HFF-Myc (cell line): Measurements from ENCODE around the gene TTC16.

ENCODE experiments used
- DNase-seq: peaks from one replicate; pipeline ENCODE4 v3.0.0-alpha.2; 2011; ENCODE audit warnings: low read depth; ENCODE audit errors: extremely low read depth
- H3K4me3 ChIP-seq: replicated peaks from 2 replicates; pipeline ENCODE4 v1.5.1; 2011; ENCODE audit warnings: low read depth, mild to moderate bottlenecking, control low read depth, low read length
- TF ChIP-seq, protein P1 (sequence below): IDR thresholded peaks from 2 replicates; pipeline ENCODE4 v1.5.1; 2012; ENCODE audit warnings: mild to moderate bottlenecking, low read depth, low read length, control low read depth; ENCODE audit errors: missing control alignments

TTC16 gene

DNA sequence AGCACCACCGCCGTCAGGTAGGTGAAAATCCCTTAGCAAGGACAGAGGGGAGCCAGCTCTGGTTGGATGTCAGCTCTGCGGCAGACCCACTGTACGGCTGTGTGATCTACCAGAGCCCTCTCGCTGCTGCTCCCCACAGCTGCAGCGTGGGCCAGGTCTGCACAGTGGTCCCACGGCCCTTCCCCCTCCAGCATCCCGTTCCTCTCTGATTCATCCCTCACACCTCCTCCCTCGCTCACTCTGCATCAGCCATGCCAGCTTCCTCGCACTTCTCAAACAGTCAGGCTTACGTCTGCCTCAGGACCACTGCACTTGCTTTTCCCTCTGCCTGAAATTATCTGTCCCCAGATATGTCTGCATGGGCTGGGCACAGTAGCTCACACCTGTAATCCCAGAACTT, 35.7 kb upstream of the TTC16 start:
- H3K4me3 ChIP-seq: no peak overlapping the region
- TF ChIP-seq, protein P1, sequence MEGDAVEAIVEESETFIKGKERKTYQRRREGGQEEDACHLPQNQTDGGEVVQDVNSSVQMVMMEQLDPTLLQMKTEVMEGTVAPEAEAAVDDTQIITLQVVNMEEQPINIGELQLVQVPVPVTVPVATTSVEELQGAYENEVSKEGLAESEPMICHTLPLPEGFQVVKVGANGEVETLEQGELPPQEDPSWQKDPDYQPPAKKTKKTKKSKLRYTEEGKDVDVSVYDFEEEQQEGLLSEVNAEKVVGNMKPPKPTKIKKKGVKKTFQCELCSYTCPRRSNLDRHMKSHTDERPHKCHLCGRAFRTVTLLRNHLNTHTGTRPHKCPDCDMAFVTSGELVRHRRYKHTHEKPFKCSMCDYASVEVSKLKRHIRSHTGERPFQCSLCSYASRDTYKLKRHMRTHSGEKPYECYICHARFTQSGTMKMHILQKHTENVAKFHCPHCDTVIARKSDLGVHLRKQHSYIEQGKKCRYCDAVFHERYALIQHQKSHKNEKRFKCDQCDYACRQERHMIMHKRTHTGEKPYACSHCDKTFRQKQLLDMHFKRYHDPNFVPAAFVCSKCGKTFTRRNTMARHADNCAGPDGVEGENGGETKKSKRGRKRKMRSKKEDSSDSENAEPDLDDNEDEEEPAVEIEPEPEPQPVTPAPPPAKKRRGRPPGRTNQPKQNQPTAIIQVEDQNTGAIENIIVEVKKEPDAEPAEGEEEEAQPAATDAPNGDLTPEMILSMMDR: no peak
- DNase-seq: no peak

DNA sequence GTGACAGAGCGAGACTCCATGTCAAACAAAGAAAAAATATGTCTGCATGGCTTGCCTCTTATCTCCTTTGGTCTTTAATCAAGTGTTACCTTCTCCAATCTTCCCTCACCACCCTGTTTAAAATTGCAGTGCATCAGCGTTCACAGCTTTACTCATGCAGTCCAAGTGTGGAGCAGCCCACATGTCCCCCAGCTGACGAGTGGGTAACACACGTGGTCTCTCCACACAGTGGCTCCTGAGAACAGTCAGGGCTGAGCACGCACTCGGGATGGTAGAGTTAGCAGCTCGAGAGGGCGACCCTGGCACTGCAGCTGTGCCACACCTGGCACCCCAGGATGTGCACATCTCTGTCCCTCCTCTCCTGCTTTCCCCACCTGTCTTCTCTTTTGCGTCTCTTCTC, 35.0 kb upstream of the TTC16 start:
- no peak overlapping the region for H3K4me3 ChIP-seq
- no peak for DNase-seq
- TF ChIP-seq, protein P1: no peak

DNA sequence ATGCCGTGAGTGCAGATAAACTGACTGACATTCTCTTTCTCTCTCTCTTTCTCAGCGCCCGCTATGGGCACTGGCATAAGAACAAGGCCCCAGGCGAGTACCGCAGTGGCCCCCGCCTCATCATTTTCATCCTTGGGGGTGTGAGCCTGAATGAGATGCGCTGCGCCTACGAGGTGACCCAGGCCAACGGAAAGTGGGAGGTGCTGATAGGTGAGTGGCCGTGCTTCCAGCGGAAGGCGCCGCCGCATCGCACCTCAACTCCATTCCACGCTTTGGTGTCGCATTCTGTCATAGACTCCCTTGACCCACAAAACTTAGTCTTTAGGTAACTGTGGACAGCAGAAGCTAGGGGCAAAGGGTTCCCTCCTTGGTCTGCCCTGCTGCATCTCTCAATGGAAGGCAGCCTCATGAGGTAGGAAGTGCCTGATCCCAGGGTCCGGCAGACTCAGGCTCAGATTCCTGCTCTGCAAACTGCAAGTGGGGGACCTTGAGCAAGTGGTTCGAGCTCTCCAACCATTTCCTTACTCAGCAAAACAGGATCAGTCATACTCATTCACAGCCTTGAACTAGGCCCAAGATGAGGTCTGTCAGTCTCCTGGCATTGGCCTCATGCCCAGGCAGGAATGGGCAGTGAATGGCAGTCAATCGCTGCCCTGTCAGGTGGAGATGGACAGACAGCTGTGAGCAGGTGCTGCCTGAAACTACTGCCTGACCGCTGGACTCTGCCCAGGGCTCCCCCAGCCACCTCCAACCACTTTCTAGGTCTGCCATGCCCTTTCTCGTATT, 33.3 kb upstream of the TTC16 start:
- no peak for DNase-seq
- H3K4me3 ChIP-seq: no peak overlapping the region
- TF ChIP-seq, protein P1: no peak

DNA sequence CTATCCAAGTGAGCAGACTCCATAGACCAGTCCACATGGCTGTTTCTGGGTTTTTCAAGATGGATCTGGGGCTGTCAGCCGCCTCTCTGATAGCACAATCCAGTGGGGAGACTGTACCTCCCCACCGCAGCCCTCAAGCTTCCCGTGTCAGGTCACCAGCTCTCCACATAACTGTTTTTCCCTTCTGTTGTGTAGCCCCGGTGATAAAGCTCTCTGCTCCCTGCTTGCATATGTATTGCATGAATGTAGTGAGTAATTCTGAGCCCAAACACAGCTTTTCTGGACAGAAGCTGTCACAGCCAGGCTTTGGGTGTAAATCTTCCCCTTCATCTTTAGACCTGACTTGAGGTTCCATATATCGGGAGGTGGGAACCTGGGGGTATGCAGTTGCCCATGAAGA, 32.2 kb upstream of the TTC16 start:
- no peak overlapping the region for H3K4me3 ChIP-seq
- TF ChIP-seq, protein P1: no peak
- DNase-seq: no peak

DNA sequence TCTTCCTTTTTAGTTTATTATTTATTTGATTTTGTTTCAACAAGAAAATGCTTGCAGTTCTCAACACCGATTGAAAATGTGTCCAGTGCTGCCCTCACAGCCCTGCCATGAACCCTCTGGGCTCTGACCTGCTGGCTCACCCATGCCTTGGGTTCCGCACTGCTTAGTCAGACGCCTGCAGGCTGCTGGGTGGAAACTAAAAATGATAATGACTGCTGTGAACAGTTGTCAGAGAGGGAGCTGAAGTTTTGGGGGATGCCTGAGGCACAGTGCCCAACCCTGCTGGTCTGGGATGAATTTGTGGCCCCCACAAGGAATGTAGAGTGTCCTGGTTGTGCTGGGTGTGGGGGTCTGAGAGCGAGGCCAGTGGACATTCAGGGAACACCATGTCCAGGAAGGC, 31.3 kb upstream of the TTC16 start:
- DNase-seq: no peak
- H3K4me3 ChIP-seq: no peak overlapping the region
- TF ChIP-seq, protein P1: no peak

DNA sequence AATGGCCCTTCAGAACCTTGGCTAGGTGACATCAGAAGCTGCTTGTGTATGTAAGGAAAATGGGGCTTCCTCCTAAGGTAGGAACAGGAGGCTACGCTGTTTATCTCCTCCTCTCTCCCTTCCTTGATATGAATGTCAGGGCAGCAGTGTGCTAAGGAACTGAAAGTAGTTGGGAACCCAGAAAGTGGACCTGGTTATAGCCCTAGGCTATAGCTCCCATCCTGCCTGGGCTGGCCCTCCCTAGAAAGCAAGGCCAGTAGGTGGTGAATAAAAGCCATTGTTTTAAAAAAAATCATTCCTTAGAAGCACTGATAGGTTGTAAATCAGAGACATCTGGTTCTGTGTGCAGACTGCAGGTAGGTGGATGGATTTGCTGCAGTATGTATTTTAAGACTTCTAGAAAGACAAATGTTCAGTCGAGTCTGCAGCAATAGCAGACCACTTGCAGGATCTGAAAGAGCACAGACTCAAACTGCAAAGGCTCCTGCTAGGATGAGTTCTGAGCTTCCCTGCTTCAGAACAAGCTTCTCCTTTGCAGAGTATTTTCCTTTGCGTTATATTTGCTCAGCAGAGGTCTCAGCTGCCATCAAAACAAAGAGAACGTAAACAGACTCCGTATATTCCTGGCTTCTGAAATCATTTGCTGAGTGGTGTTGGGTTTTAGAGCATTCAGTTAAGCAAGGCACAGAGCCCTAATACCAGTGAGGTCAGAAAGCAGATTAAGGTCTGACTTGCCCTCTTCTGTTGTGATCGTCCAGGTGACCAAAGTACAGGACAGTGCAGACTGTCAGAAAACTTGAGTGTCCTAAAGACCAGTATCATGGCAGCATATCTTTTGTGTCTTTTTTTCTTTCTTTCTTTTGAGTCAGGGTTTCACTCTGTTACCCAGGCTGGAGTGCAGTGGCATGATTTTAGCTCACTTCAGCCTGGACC, 29.2 kb upstream of the TTC16 start:
- no peak overlapping the region for H3K4me3 ChIP-seq
- TF ChIP-seq, protein P1: no peak
- DNase-seq: no peak
